Urinary bladder (tissue), 4 donors: ENCODE results near the gene MAP1B. TPM values are rescaled to one million over a fixed set of nuclear protein-coding genes. Genes with fewer than 3 reads are reported as not detected.

Source experiments
- DNase-seq: peaks from one replicate; pipeline ENCODE4 v3.0.0-alpha.2; 2015; ENCODE audit errors: extremely low spot score
- H3K27ac ChIP-seq: one replicate; pipeline ENCODE4 v1.5.1; 2013; ENCODE audit warnings: low read depth, mild to moderate bottlenecking, moderate library complexity
- H3K36me3 ChIP-seq: one replicate; pipeline ENCODE4 v1.6.1; 2013; ENCODE audit warnings: mild to moderate bottlenecking, moderate library complexity; ENCODE audit not compliant: insufficient read depth
- H3K4me1 ChIP-seq: one replicate; pipeline ENCODE4 v1.6.1; 2013; ENCODE audit warnings: mild to moderate bottlenecking, moderate library complexity; ENCODE audit not compliant: insufficient read depth
- H3K4me3 ChIP-seq: one replicate; pipeline ENCODE4 v1.5.1; 2013; ENCODE audit warnings: low read depth, low read length
- WGBS: extraction: QIAGEN DNeasy Blood & Tissue Kit; methylation state at CpG from one replicate; pipeline ENCODE4 v1.1.7; 2013; 5-methylcytosine and 5-hydroxymethylcytosine counted together
- polyA plus RNA-seq: library from polyadenylated mRNA; stranded (reverse); fragments of 200-250 nt; gene quantifications from one replicate; pipeline ENCODE4 v1.2.3, GENCODE V29; 2013
- total RNA-seq: library from RNA; depleted of rRNA; stranded (reverse); fragments of >200 nt; gene quantifications from one replicate; pipeline ENCODE4 v1.2.3, GENCODE V29; 2014
- donor health status: healthy with polysubstance abuse.
- donor health status: healthy.

MAP1B gene
- total and polyA plus RNA-seq, 2 donors = 35.2 to 99.2 TPM

- DNase-seq = no peak
These were observed 2.4 kb downstream of the MAP1B start for GRCh38 chr5:72109625-72110024.

GRCh38 chr5:72110394-72111013, 3.2 kb downstream of the MAP1B start:
- no peak for DNase-seq
- H3K4me1 ChIP-seq = peaks cover 3% of the 10 kb centered on the region

More at GRCh38 chr5:72109625-72110024, 2.4 kb downstream of the MAP1B start:
- Histone ChIP-seq H3K4me1 (peaks cover 3% of the 10 kb centered on the region), H3K36me3 (no peaks in the 10 kb centered on the region), H3K27ac (no peak overlapping the region), H3K4me3 (no peak overlapping the region)
- 65% methylated on average over 10 of the region's 10 CpGs for WGBS

GRCh38 chr5:72112389-72112788, 5.1 kb downstream of the MAP1B start:
- Histone ChIP-seq H3K4me3 (no peak overlapping the region), H3K36me3 (no peaks in the 10 kb centered on the region), H3K27ac (no peak overlapping the region), H3K4me1 (no peaks in the 10 kb centered on the region)
- no peak for DNase-seq
- WGBS = 82% methylated on average over 1 of the region's 1 CpG

More at GRCh38 chr5:72110394-72111013, 3.2 kb downstream of the MAP1B start:
- Histone ChIP-seq H3K27ac (no peak overlapping the region), H3K4me3 (no peak overlapping the region), H3K36me3 (no peaks in the 10 kb centered on the region)
- WGBS = 64% methylated on average over 9 of the region's 9 CpGs

- Histone ChIP-seq H3K4me1 (no peaks in the 10 kb centered on the region), H3K27ac (no peak overlapping the region), H3K36me3 (peaks cover 2% of the 10 kb centered on the region), H3K4me3 (no peak overlapping the region)
- 91% methylated on average over 2 of the region's 2 CpGs for WGBS
- DNase-seq = no peak
These were observed 7.4 kb downstream of the MAP1B start for GRCh38 chr5:72114629-72115028.

- peaks cover 2% of the 10 kb centered on the region for H3K36me3 ChIP-seq
- H3K27ac ChIP-seq = no peak overlapping the region
- H3K4me3 ChIP-seq = no peak overlapping the region
- no peak for DNase-seq
- H3K4me1 ChIP-seq = no peaks in the 10 kb centered on the region
These were observed 8.0 kb downstream of the MAP1B start for GRCh38 chr5:72115296-72115695.

- H3K4me1 ChIP-seq = no peaks in the 10 kb centered on the region
- peaks cover 2% of the 10 kb centered on the region for H3K36me3 ChIP-seq
These were observed 10.0 kb downstream of the MAP1B start for GRCh38 chr5:72117307-72117706.

GRCh38 chr5:72121052-72121779, 13.9 kb downstream of the MAP1B start:
- WGBS = 51% methylated on average over 12 of the region's 12 CpGs
- Histone ChIP-seq H3K27ac (no peak overlapping the region), H3K4me1 (no peaks in the 10 kb centered on the region), H3K4me3 (no peak overlapping the region), H3K36me3 (peaks cover 2% of the 10 kb centered on the region)
- no peak for DNase-seq

More at GRCh38 chr5:72117307-72117706, 10.0 kb downstream of the MAP1B start:
- no peak overlapping the region for H3K27ac ChIP-seq
- no peak for DNase-seq
- H3K4me3 ChIP-seq = no peak overlapping the region

GRCh38 chr5:72121780-72122445, 14.6 kb downstream of the MAP1B start:
- H3K4me1 ChIP-seq = no peaks in the 10 kb centered on the region
- no peak overlapping the region for H3K27ac ChIP-seq
- no peak overlapping the region for H3K4me3 ChIP-seq
- 68% methylated on average over 12 of the region's 12 CpGs for WGBS
- no peak for DNase-seq
- peaks cover 2% of the 10 kb centered on the region for H3K36me3 ChIP-seq

GRCh38 chr5:72122602-72123001, 15.3 kb downstream of the MAP1B start:
- no peak overlapping the region for H3K4me3 ChIP-seq
- peaks cover 2% of the 10 kb centered on the region for H3K36me3 ChIP-seq
- DNase-seq = no peak
- H3K4me1 ChIP-seq = no peaks in the 10 kb centered on the region
- 89% methylated on average over 3 of the region's 3 CpGs for WGBS
- no peak overlapping the region for H3K27ac ChIP-seq

- DNase-seq = no peak
- Histone ChIP-seq H3K27ac (no peak overlapping the region), H3K4me3 (no peak overlapping the region), H3K36me3 (no peaks in the 10 kb centered on the region), H3K4me1 (no peaks in the 10 kb centered on the region)
- 91% methylated on average over 9 of the region's 9 CpGs for WGBS
These were observed 16.6 kb downstream of the MAP1B start for GRCh38 chr5:72123764-72124376.

- WGBS = 76% methylated on average over 1 of the region's 1 CpG
- Histone ChIP-seq H3K27ac (no peak overlapping the region), H3K4me1 (no peaks in the 10 kb centered on the region), H3K36me3 (no peaks in the 10 kb centered on the region), H3K4me3 (no peak overlapping the region)
- DNase-seq = no peak
These were observed 18.1 kb downstream of the MAP1B start for GRCh38 chr5:72125271-72125940.

GRCh38 chr5:72125941-72126620, 18.8 kb downstream of the MAP1B start:
- no peaks in the 10 kb centered on the region for H3K4me1 ChIP-seq
- H3K36me3 ChIP-seq = no peaks in the 10 kb centered on the region
- no peak for DNase-seq
- no peak overlapping the region for H3K27ac ChIP-seq
- WGBS = 0% methylated on average over 1 of the region's 1 CpG
- no peak overlapping the region for H3K4me3 ChIP-seq

GRCh38 chr5:72126796-72127195, 19.5 kb downstream of the MAP1B start:
- WGBS = 96% methylated on average over 2 of the region's 2 CpGs
- Histone ChIP-seq H3K4me3 (no peak overlapping the region), H3K4me1 (no peaks in the 10 kb centered on the region), H3K36me3 (no peaks in the 10 kb centered on the region), H3K27ac (no peak overlapping the region)
- DNase-seq = no peak
